Liver (tissue), 9 donors: Measurements from ENCODE around the gene ROPN1B. TPM values are rescaled to one million over a fixed set of nuclear protein-coding genes. Genes with fewer than 3 reads are reported as not detected.

ENCODE experiments used
- DNase-seq: peaks from one replicate; pipeline ENCODE4 v3.0.0-alpha.2; 2017; ENCODE audit warnings: low spot score
- H3K27ac ChIP-seq, 2 donors: one replicate each; pipeline ENCODE4 v1.7.0; 2013; ENCODE audit warnings: inconsistent platforms in 2 of 2, low read length in 2 of 2, control low read depth in 1 of 2, low read depth in 1 of 2, mild to moderate bottlenecking in 1 of 2
- H3K27me3 ChIP-seq, 4 donors: one replicate each; pipeline versions ENCODE4 v1.6.1 to v1.7.0; 2013; ENCODE audit warnings: low read length in 3 of 4, inconsistent platforms in 1 of 4, mild to moderate bottlenecking in 1 of 4, moderate library complexity in 1 of 4; ENCODE audit not compliant: control insufficient read depth in 4 of 4, insufficient read depth in 4 of 4
- H3K36me3 ChIP-seq, 4 donors: one replicate each; pipeline versions ENCODE4 v1.6.1 to v1.7.0; 2013; ENCODE audit warnings: low read length in 3 of 4, mild to moderate bottlenecking in 3 of 4, low read depth in 1 of 4, moderate library complexity in 1 of 4; ENCODE audit not compliant: control insufficient read depth in 4 of 4, insufficient read depth in 3 of 4
- H3K4me1 ChIP-seq, 4 donors: one replicate each; pipeline versions ENCODE4 v1.6.1 to v1.7.0; 2013; ENCODE audit warnings: low read length in 3 of 4, mild to moderate bottlenecking in 3 of 4, moderate library complexity in 1 of 4; ENCODE audit not compliant: control insufficient read depth in 4 of 4, insufficient read depth in 4 of 4
- H3K4me3 ChIP-seq, 3 donors: one replicate each; pipeline versions ENCODE4 v1.6.1 to v1.7.0; 2013; ENCODE audit warnings: low read length in 3 of 3, control low read depth in 1 of 3, low read depth in 1 of 3, mild to moderate bottlenecking in 1 of 3
- H3K9ac ChIP-seq, 2 donors: one replicate each; pipeline ENCODE4 v1.7.0; 2013; ENCODE audit warnings: low read length in 2 of 2, mild to moderate bottlenecking in 2 of 2, moderate library complexity in 2 of 2, control low read depth in 1 of 2, low read depth in 1 of 2
- H3K9me3 ChIP-seq, 4 donors: one replicate each; pipeline versions ENCODE4 v1.6.1 to v1.7.0; 2013; ENCODE audit warnings: low read length in 3 of 4; ENCODE audit not compliant: control insufficient read depth in 4 of 4
- ATF3 ChIP-seq: IDR thresholded peaks from 2 replicates; pipeline ENCODE4 v1.6.1; 2016; ENCODE audit warnings: antibody characterized with exemption
- CTCF ChIP-seq: fragments of 150-350 bp; IDR thresholded peaks from 2 replicates; pipeline ENCODE4 v1.5.1; 2017; ENCODE audit warnings: improper control_type of control experiment, low read depth, low read length; ENCODE audit not compliant: missing input control
- EGR1 ChIP-seq, 2 donors: IDR thresholded peaks; 2 replicates each; pipeline ENCODE4 v1.6.1; 2016 to 2018; ENCODE audit warnings: antibody characterized with exemption in 2 of 2, low read depth in 2 of 2
- FOXA1 ChIP-seq: IDR thresholded peaks from 2 replicates; pipeline ENCODE4 v1.6.1; 2016; ENCODE audit warnings: antibody characterized with exemption
- FOXA2 ChIP-seq: IDR thresholded peaks from 2 replicates; pipeline ENCODE4 v1.6.1; 2016; ENCODE audit warnings: antibody characterized with exemption
- GABPA ChIP-seq, 2 donors: IDR thresholded peaks in 1 of 2; conservative IDR thresholded peaks in 1 of 2; 2 replicates each; pipeline ENCODE4 v1.6.1; 2016; ENCODE audit warnings: antibody characterized with exemption in 2 of 2, mild to moderate bottlenecking in 1 of 2, moderate library complexity in 1 of 2
- HNF4A ChIP-seq, 2 donors: conservative IDR thresholded peaks; 2 replicates each; pipeline ENCODE4 v1.6.1; 2016; ENCODE audit warnings: antibody characterized with exemption in 2 of 2, mild to moderate bottlenecking in 2 of 2
- HNF4G ChIP-seq: IDR thresholded peaks from 2 replicates; pipeline ENCODE4 v1.6.1; 2016; ENCODE audit warnings: antibody characterized with exemption
- JUND ChIP-seq, 2 donors: IDR thresholded peaks; 2 replicates each; pipeline ENCODE4 v1.6.1; 2016; ENCODE audit warnings: antibody characterized with exemption in 2 of 2
- MAX ChIP-seq: IDR thresholded peaks from 2 replicates; pipeline ENCODE4 v1.6.1; 2016; ENCODE audit warnings: antibody characterized with exemption
- NR2F2 ChIP-seq: IDR thresholded peaks from 2 replicates; pipeline ENCODE4 v1.6.1; 2016; ENCODE audit warnings: antibody characterized with exemption
- RAD21 ChIP-seq, 2 donors: IDR thresholded peaks; 2 replicates each; pipeline ENCODE4 v1.6.1; 2016; ENCODE audit warnings: antibody characterized with exemption in 2 of 2, mild to moderate bottlenecking in 2 of 2
- REST ChIP-seq: IDR thresholded peaks from 2 replicates; pipeline ENCODE4 v1.6.1; 2016; ENCODE audit warnings: antibody characterized with exemption, mild to moderate bottlenecking
- RXRA ChIP-seq, 2 donors: IDR thresholded peaks; 2 replicates each; pipeline ENCODE4 v1.6.1; 2017 to 2018; ENCODE audit warnings: antibody characterized with exemption in 2 of 2, mild to moderate bottlenecking in 1 of 2
- SP1 ChIP-seq: IDR thresholded peaks from 2 replicates; pipeline ENCODE4 v1.6.1; 2018; ENCODE audit warnings: antibody characterized with exemption, mild to moderate bottlenecking
- TAF1 ChIP-seq: conservative IDR thresholded peaks from 2 replicates; pipeline ENCODE4 v1.6.1; 2016; ENCODE audit warnings: antibody characterized with exemption, mild to moderate bottlenecking
- YY1 ChIP-seq: IDR thresholded peaks from 2 replicates; pipeline ENCODE4 v1.6.1; 2016; ENCODE audit warnings: antibody characterized with exemption, mild to moderate bottlenecking
- ZBTB33 ChIP-seq: IDR thresholded peaks from 2 replicates; pipeline ENCODE4 v1.6.1; 2016; ENCODE audit warnings: antibody characterized with exemption
- WGBS: extraction: QIAGEN DNeasy Blood & Tissue Kit; methylation state at CpG from one replicate; pipeline ENCODE4 v1.1.7; 2013; 5-methylcytosine and 5-hydroxymethylcytosine counted together
- polyA plus RNA-seq, 2 donors: library from polyadenylated mRNA; stranded (reverse) in 1 of 2; unstranded in 1 of 2; fragments of 200-250 nt in 1 of 2; fragments of >200 nt in 1 of 2; fragmentation: Nextera tagmentation in 1 of 2; extraction: Ambion mirVana in 1 of 2; gene quantifications; one replicate each; pipeline versions ENCODE4 v1.2.1 to v1.2.3, GENCODE V29; 2013 to 2015
- total RNA-seq, 2 donors: library from RNA; depleted of rRNA; stranded (reverse); fragments of >200 nt; gene quantifications; one replicate each; pipeline ENCODE4 v1.2.3, GENCODE V29; 2014
- donor health status: healthy.
- donor health status: healthy.
- donor health status: healthy.
- donor health status: healthy.
- donor health status: healthy.

Gene ROPN1B
- total and polyA plus RNA-seq, 4 donors: 0.69 to 0.84 (median 0.72) TPM; not detected in 1

GRCh38 chr3:126005951-126006350 is 37.0 kb downstream of the ROPN1B start (continued):
- TF ChIP-seq RXRA (IDR thresholded peaks at IDR 0.05): no peak
- TF ChIP-seq NR2F2: no peak
- no peak for TF ChIP-seq ZBTB33
- TF ChIP-seq HNF4A (conservative IDR thresholded peaks at IDR 0.05): no peak
- no peak for TF ChIP-seq MAX

GRCh38 chr3:126008219-126008618 is 39.2 kb downstream of the ROPN1B start:
- H3K36me3 ChIP-seq: peaks cover 0 to 12% (median 3%) of the 10 kb centered on the region in 4 donors
- no peak for DNase-seq
- H3K4me1 ChIP-seq: no peaks in the 10 kb centered on the region
- 99% methylated on average over 3 of the region's 3 CpGs for WGBS
- no peak overlapping the region for H3K4me3 ChIP-seq
- TF ChIP-seq ATF3 (no peak), MAX (no peak), FOXA1 (no peak), RXRA (IDR thresholded peaks at IDR 0.05) (no peak), YY1 (no peak), REST (no peak), GABPA (IDR thresholded peaks at IDR 0.05 in 1 of 2, conservative IDR thresholded peaks at IDR 0.05 in 1 of 2) (no peak), HNF4A (conservative IDR thresholded peaks at IDR 0.05) (no peak), SP1 (no peak), JUND (IDR thresholded peaks at IDR 0.05) (no peak), TAF1 (no peak)
- no peak overlapping the region for H3K27ac ChIP-seq
- no peak overlapping the region for H3K9ac ChIP-seq
- H3K27me3 ChIP-seq: no peaks in the 10 kb centered on the region
- no peaks in the 10 kb centered on the region for H3K9me3 ChIP-seq

GRCh38 chr3:126009181-126009580 is 40.2 kb downstream of the ROPN1B start:
- DNase-seq: no peak
- TF ChIP-seq SP1: no peak
- TF ChIP-seq HNF4G: no peak
- TF ChIP-seq NR2F2: no peak
- no peak for TF ChIP-seq CTCF
- no peak for TF ChIP-seq HNF4A (conservative IDR thresholded peaks at IDR 0.05)
- no peak for TF ChIP-seq RXRA (IDR thresholded peaks at IDR 0.05)
- TF ChIP-seq FOXA1: no peak
- TF ChIP-seq EGR1 (IDR thresholded peaks at IDR 0.05; ENCODE audit: low read depth in 2 of 2): no peak
- no peak for TF ChIP-seq REST
- TF ChIP-seq MAX: no peak
- TF ChIP-seq JUND (IDR thresholded peaks at IDR 0.05): no peak
- TF ChIP-seq GABPA (IDR thresholded peaks at IDR 0.05 in 1 of 2, conservative IDR thresholded peaks at IDR 0.05 in 1 of 2): no peak
- no peak for TF ChIP-seq YY1
- TF ChIP-seq FOXA2: no peak
- no peak for TF ChIP-seq RAD21 (IDR thresholded peaks at IDR 0.05)

More at GRCh38 chr3:126009181-126009580, 40.2 kb downstream of the ROPN1B start:
- Histone ChIP-seq H3K27ac (no peak overlapping the region), H3K36me3 (peaks cover 0 to 15% (median 3%) of the 10 kb centered on the region in 4 donors), H3K9me3 (no peaks in the 10 kb centered on the region), H3K4me1 (no peaks in the 10 kb centered on the region), H3K27me3 (no peaks in the 10 kb centered on the region), H3K4me3 (no peak overlapping the region), H3K9ac (no peak overlapping the region)
- 97% methylated on average over 3 of the region's 3 CpGs for WGBS
